HEK293 (cell line): ENCODE data around the gene CASQ2.

ENCODE experiments used
- CTCF ChIA-PET: fragments of 350-600 bp; formaldehyde crosslinking; extraction: SDS; loops from one replicate; lab custom pipeline; 2021; ENCODE audit warnings: antibody characterized with exemption; lab: Yijun Ruan, JAX
- POLR2A ChIA-PET: fragments of 300-600 bp; formaldehyde crosslinking; extraction: SDS; loops from one replicate; lab custom pipeline; 2020; ENCODE audit warnings: antibody characterized with exemption, inconsistent platforms; lab: Yijun Ruan, JAX
- H3K27ac ChIP-seq: fragments of 200-500 bp; sonication (Bioruptor generic); 2 replicates; pipeline ENCODE4 v1.5.1; 2014; ENCODE audit warnings: low read depth, low read length, control low read depth, inconsistent platforms; ENCODE audit errors: extremely low read depth
- H3K36me3 ChIP-seq, 2 experiments: fragments of 200-500 bp in 1 of 2; sonication (Bioruptor generic) in 1 of 2; 1 replicate in 1 of 2; 2 replicates in 1 of 2; pipeline ENCODE4 v1.5.1; 2014 to 2017; ENCODE audit warnings: inconsistent platforms in 2 of 2, low read length in 2 of 2; ENCODE audit not compliant: control insufficient read depth in 2 of 2, insufficient read depth in 1 of 2
- H3K4me1 ChIP-seq: fragments of 200-500 bp; sonication (Bioruptor generic); 2 replicates; pipeline ENCODE4 v1.5.1; 2014; ENCODE audit warnings: mild to moderate bottlenecking, low read length, inconsistent platforms; ENCODE audit not compliant: control insufficient read depth, insufficient read depth
- H3K4me3 ChIP-seq: 2 replicates; pipeline ENCODE4 v1.5.1; 2011; ENCODE audit warnings: low read depth, mild to moderate bottlenecking, control low read depth, low read length, moderate library complexity
- H3K9me3 ChIP-seq: fragments of 200-500 bp; sonication (Bioruptor generic); 2 replicates; pipeline ENCODE4 v1.5.1; 2014; ENCODE audit warnings: low read depth, low read length, inconsistent platforms; ENCODE audit not compliant: control insufficient read depth, insufficient read depth
- GLI2 ChIP-seq: fragments of 450-650 bp; formaldehyde crosslinking; IDR thresholded peaks from 2 replicates; pipeline ENCODE4; 2017; ENCODE audit warnings: missing biosample characterization, missing genetic modification characterization, low read depth, borderline replicate concordance
- SP2 ChIP-seq: fragments of 450-650 bp; formaldehyde crosslinking; IDR thresholded peaks from 2 replicates; pipeline ENCODE4 v1.5.1; 2016; ENCODE audit warnings: missing biosample characterization, missing genetic modification characterization
- TRIM28 ChIP-seq: IDR thresholded peaks from 2 replicates; pipeline ENCODE4 v1.6.1; 2011; ENCODE audit warnings: low read length, control low read depth, borderline replicate concordance
- WT1 ChIP-seq: fragments of 450-650 bp; formaldehyde crosslinking; IDR thresholded peaks from 2 replicates; pipeline ENCODE4 v1.5.1; 2016; ENCODE audit warnings: missing biosample characterization, missing genetic modification characterization
- ZBTB48 ChIP-seq: fragments of 450-650 bp; formaldehyde crosslinking; IDR thresholded peaks from 2 replicates; pipeline ENCODE4 v1.5.1; 2016; ENCODE audit warnings: missing biosample characterization, missing genetic modification characterization
- ZEB2 ChIP-seq: fragments of 450-650 bp; formaldehyde crosslinking; IDR thresholded peaks from 2 replicates; pipeline ENCODE4 v1.5.1; 2016; ENCODE audit warnings: missing biosample characterization, missing genetic modification characterization
- ZFP37 ChIP-seq: fragments of 450-650 bp; formaldehyde crosslinking; IDR thresholded peaks from 2 replicates; pipeline ENCODE4 v1.5.1; 2016; ENCODE audit warnings: missing biosample characterization, missing genetic modification characterization
- ZNF121 ChIP-seq: fragments of 450-650 bp; formaldehyde crosslinking; IDR thresholded peaks from 2 replicates; pipeline ENCODE4 v1.5.1; 2016; ENCODE audit warnings: missing biosample characterization, missing genetic modification characterization
- ZNF169 ChIP-seq: fragments of 450-650 bp; formaldehyde crosslinking; IDR thresholded peaks from 2 replicates; pipeline ENCODE4 v1.5.1; 2016; ENCODE audit warnings: missing biosample characterization, missing genetic modification characterization
- ZNF214 ChIP-seq: fragments of 450-650 bp; formaldehyde crosslinking; IDR thresholded peaks from 2 replicates; pipeline ENCODE4 v1.5.1; 2017; ENCODE audit warnings: missing biosample characterization, mild to moderate bottlenecking, missing genetic modification characterization, borderline replicate concordance
- ZNF266 ChIP-seq: fragments of 450-650 bp; formaldehyde crosslinking; IDR thresholded peaks from 2 replicates; pipeline ENCODE4 v1.5.1; 2016; ENCODE audit warnings: missing biosample characterization, missing genetic modification characterization, low read depth
- ZNF292 ChIP-seq: fragments of 450-650 bp; formaldehyde crosslinking; IDR thresholded peaks from 2 replicates; pipeline ENCODE4 v1.5.1; 2016; ENCODE audit warnings: low read depth, missing biosample characterization, missing genetic modification characterization, borderline replicate concordance
- ZNF324 ChIP-seq: fragments of 450-650 bp; formaldehyde crosslinking; IDR thresholded peaks from 2 replicates; pipeline ENCODE4 v1.5.1; 2016; ENCODE audit warnings: missing biosample characterization, missing genetic modification characterization
- ZNF416 ChIP-seq: fragments of 450-650 bp; formaldehyde crosslinking; IDR thresholded peaks from 2 replicates; pipeline ENCODE4 v1.5.1; 2016; ENCODE audit warnings: missing biosample characterization, missing genetic modification characterization
- ZNF624 ChIP-seq: fragments of 450-650 bp; formaldehyde crosslinking; IDR thresholded peaks from 2 replicates; pipeline ENCODE4 v1.5.1; 2017; ENCODE audit warnings: missing biosample characterization, missing genetic modification characterization
- ZNF654 ChIP-seq: fragments of 450-650 bp; formaldehyde crosslinking; IDR thresholded peaks from 2 replicates; pipeline ENCODE4 v1.5.1; 2016; ENCODE audit warnings: low read depth, missing biosample characterization, missing genetic modification characterization
- ZNF776 ChIP-seq: fragments of 450-650 bp; formaldehyde crosslinking; IDR thresholded peaks from 2 replicates; pipeline ENCODE4 v1.5.0; 2017; ENCODE audit warnings: missing biosample characterization, missing genetic modification characterization, borderline replicate concordance
- ZNF830 ChIP-seq: fragments of 450-650 bp; IDR thresholded peaks from 2 replicates; pipeline ENCODE4 v1.5.0; 2018; ENCODE audit warnings: missing biosample characterization, missing genetic modification characterization, low read depth, mild to moderate bottlenecking, moderate library complexity
- ZNF843 ChIP-seq: fragments of 450-650 bp; formaldehyde crosslinking; IDR thresholded peaks from 2 replicates; pipeline ENCODE4 v1.5.1; 2016; ENCODE audit warnings: missing biosample characterization, missing genetic modification characterization
- TF ChIP-seq, protein P1 (sequence below): fragments of 450-650 bp; formaldehyde crosslinking; IDR thresholded peaks from 2 replicates; pipeline ENCODE4 v1.5.1; 2016; ENCODE audit warnings: missing biosample characterization, missing genetic modification characterization
- TF ChIP-seq, protein P2 (sequence below): fragments of 450-650 bp; formaldehyde crosslinking; IDR thresholded peaks from 2 replicates; pipeline ENCODE4 v1.5.1; 2017; ENCODE audit warnings: missing biosample characterization, missing genetic modification characterization
- TF ChIP-seq, protein P3 (sequence below): fragments of 450-650 bp; formaldehyde crosslinking; IDR thresholded peaks from 2 replicates; pipeline ENCODE4 v1.5.1; 2016; ENCODE audit warnings: missing biosample characterization, missing genetic modification characterization
- TF ChIP-seq, protein P4 (sequence below): fragments of 450-650 bp; formaldehyde crosslinking; IDR thresholded peaks from 2 replicates; pipeline ENCODE4; 2016; ENCODE audit warnings: missing biosample characterization, missing genetic modification characterization
- TF ChIP-seq, protein P5 (sequence below): fragments of 450-650 bp; formaldehyde crosslinking; IDR thresholded peaks from 2 replicates; pipeline ENCODE4 v1.5.1; 2016; ENCODE audit warnings: missing biosample characterization, missing genetic modification characterization

CASQ2 gene

DNA sequence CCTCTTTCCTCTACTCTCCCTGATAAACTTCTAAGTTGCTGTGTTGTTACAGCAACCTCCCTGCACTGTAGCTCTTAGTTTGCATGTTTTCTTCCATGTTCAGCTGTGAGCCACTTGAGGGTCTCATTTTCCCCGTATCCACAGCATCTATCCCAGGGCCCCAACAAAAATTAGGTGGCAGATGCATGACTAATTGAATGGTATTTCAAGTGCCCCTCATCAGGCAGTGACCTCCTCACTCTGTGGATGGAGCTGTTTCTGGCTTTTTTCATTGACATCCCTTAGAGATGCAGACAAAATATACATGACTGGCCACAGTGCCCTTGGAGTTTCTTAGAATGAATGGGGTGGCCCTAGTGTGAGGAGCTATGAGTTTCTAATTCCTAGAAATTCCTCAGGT, 3.4 kb downstream of the CASQ2 start:
- POLR2A ChIA-PET: no interaction called here
- Histone ChIP-seq H3K4me1 (no peaks in the 10 kb centered on the region), H3K9me3 (no peaks in the 10 kb centered on the region), H3K36me3 (no peaks in the 10 kb centered on the region), H3K27ac (no peak overlapping the region), H3K4me3 (no peak overlapping the region)
- CTCF ChIA-PET: interaction anchor here (0.6 to 3.5 kb wide), 24 partner anchors 9 to 580 kb away, joined by 3 to 59 read pairs (median 4); no protein-coding TSS in a partner anchor
- TF ChIP-seq ZNF324: no peak
- TF ChIP-seq ZEB2 (tag by site-specific recombination): no peak
- TF ChIP-seq ZNF121 (tag by site-specific recombination): no peak
- TF ChIP-seq, protein P1, sequence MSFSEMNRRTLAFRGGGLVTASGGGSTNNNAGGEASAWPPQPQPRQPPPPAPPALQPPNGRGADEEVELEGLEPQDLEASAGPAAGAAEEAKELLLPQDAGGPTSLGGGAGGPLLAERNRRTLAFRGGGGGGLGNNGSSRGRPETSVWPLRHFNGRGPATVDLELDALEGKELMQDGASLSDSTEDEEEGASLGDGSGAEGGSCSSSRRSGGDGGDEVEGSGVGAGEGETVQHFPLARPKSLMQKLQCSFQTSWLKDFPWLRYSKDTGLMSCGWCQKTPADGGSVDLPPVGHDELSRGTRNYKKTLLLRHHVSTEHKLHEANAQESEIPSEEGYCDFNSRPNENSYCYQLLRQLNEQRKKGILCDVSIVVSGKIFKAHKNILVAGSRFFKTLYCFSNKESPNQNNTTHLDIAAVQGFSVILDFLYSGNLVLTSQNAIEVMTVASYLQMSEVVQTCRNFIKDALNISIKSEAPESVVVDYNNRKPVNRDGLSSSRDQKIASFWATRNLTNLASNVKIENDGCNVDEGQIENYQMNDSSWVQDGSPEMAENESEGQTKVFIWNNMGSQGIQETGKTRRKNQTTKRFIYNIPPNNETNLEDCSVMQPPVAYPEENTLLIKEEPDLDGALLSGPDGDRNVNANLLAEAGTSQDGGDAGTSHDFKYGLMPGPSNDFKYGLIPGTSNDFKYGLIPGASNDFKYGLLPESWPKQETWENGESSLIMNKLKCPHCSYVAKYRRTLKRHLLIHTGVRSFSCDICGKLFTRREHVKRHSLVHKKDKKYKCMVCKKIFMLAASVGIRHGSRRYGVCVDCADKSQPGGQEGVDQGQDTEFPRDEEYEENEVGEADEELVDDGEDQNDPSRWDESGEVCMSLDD (tag by site-specific recombination): no peak
- TF ChIP-seq ZNF830 (tag by site-specific recombination): no peak
- no peak for TF ChIP-seq ZNF169

DNA sequence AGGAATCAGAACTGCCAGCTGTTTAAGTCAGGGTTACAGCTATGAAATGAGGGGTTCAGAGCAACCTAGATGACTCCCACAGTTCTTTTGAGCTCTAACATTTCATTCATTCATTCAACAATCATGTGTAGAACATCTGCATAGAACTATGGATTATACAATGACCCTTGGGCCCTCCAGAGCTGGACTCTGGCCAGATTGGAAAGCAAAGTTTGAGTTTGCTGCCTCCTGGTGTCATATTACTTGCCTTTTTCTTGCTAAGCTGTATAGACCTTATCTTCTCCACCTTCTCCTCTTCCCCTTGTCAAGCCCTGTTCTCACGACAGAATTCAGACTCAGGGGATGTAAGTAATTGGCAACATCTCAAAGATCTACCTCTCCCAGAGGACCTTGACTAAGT, 4.0 kb downstream of the CASQ2 start:
- POLR2A ChIA-PET: no interaction called here

DNA sequence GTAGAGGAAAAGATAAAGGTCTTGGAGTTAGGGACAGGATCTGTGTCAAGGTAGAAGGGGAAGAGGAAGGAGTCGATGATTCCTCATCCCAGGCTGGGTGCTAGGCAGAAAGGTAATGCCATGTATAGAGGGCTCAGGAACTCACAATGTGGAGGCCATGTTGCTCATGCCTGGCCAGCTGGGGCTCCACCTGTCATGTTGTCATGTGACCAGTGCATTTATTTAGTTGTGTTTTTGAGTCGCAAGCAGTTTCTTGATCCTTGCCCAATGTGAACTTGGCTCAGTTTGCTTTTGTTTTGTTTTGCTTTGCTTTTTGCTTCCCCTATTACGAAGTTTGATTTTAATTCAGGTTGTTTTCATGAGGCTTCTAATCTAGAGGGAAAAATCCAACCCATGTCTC, 5.7 kb downstream of the CASQ2 start:
- TF ChIP-seq ZNF624 (tag by site-specific recombination) (no peak), SP2 (no peak), ZNF292 (tag by site-specific recombination) (no peak), ZNF776 (tag by site-specific recombination) (no peak)
- TF ChIP-seq, protein P2, sequence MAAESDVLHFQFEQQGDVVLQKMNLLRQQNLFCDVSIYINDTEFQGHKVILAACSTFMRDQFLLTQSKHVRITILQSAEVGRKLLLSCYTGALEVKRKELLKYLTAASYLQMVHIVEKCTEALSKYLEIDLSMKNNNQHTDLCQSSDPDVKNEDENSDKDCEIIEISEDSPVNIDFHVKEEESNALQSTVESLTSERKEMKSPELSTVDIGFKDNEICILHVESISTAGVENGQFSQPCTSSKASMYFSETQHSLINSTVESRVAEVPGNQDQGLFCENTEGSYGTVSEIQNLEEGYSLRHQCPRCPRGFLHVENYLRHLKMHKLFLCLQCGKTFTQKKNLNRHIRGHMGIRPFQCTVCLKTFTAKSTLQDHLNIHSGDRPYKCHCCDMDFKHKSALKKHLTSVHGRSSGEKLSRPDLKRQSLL (tag by site-specific recombination): no peak
- TF ChIP-seq, protein P3, sequence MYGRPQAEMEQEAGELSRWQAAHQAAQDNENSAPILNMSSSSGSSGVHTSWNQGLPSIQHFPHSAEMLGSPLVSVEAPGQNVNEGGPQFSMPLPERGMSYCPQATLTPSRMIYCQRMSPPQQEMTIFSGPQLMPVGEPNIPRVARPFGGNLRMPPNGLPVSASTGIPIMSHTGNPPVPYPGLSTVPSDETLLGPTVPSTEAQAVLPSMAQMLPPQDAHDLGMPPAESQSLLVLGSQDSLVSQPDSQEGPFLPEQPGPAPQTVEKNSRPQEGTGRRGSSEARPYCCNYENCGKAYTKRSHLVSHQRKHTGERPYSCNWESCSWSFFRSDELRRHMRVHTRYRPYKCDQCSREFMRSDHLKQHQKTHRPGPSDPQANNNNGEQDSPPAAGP (tag by site-specific recombination): no peak
- TF ChIP-seq, protein P4, sequence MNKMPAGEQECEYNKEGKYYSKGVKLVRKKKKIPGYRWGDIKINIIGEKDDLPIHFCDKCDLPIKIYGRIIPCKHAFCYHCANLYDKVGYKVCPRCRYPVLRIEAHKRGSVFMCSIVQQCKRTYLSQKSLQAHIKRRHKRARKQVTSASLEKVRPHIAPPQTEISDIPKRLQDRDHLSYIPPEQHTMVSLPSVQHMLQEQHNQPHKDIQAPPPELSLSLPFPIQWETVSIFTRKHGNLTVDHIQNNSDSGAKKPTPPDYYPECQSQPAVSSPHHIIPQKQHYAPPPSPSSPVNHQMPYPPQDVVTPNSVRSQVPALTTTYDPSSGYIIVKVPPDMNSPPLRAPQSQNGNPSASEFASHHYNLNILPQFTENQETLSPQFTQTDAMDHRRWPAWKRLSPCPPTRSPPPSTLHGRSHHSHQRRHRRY: no peak
- ChIA-PET CTCF (interaction anchor here (0.9 to 2.7 kb wide), 7 partner anchors 9 to 154 kb away, joined by 3 to 14 read pairs (median 6); no protein-coding TSS in a partner anchor), POLR2A (no interaction called here)
- H3K4me1 ChIP-seq: no peaks in the 10 kb centered on the region
- no peaks in the 10 kb centered on the region for H3K36me3 ChIP-seq
- H3K27ac ChIP-seq: no peak overlapping the region
- H3K9me3 ChIP-seq: no peaks in the 10 kb centered on the region
- H3K4me3 ChIP-seq: no peak overlapping the region

More for the DNA sequence above, 4.0 kb downstream of the CASQ2 start:
- no peak for TF ChIP-seq ZBTB48 (tag by site-specific recombination)
- no peak for TF ChIP-seq ZFP37 (tag by site-specific recombination)
- TF ChIP-seq ZNF214: no peak
- 0 out of 2 replicates have a peak, but pooled peaks have one; percentile 15 for TF ChIP-seq TRIM28
- no peak for TF ChIP-seq ZNF416 (tag by site-specific recombination)
- TF ChIP-seq ZNF266: no peak
- TF ChIP-seq ZNF292 (tag by site-specific recombination): no peak
- TF ChIP-seq GLI2 (tag by site-specific recombination): no peak
- TF ChIP-seq, protein P5, sequence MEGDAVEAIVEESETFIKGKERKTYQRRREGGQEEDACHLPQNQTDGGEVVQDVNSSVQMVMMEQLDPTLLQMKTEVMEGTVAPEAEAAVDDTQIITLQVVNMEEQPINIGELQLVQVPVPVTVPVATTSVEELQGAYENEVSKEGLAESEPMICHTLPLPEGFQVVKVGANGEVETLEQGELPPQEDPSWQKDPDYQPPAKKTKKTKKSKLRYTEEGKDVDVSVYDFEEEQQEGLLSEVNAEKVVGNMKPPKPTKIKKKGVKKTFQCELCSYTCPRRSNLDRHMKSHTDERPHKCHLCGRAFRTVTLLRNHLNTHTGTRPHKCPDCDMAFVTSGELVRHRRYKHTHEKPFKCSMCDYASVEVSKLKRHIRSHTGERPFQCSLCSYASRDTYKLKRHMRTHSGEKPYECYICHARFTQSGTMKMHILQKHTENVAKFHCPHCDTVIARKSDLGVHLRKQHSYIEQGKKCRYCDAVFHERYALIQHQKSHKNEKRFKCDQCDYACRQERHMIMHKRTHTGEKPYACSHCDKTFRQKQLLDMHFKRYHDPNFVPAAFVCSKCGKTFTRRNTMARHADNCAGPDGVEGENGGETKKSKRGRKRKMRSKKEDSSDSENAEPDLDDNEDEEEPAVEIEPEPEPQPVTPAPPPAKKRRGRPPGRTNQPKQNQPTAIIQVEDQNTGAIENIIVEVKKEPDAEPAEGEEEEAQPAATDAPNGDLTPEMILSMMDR (tag by site-specific recombination): 0 out of 2 replicates have a peak, but pooled peaks have one; percentile 30
- TF ChIP-seq WT1 (tag by site-specific recombination): no peak
- peak; percentile 43 for TF ChIP-seq ZNF654 (tag by site-specific recombination)
- TF ChIP-seq ZNF843 (tag by site-specific recombination): no peak
- no peaks in the 10 kb centered on the region for H3K36me3 ChIP-seq
- CTCF ChIA-PET: interaction anchor here (0.6 to 3.5 kb wide), 24 partner anchors 9 to 547 kb away, joined by 3 to 59 read pairs (median 3); no protein-coding TSS in a partner anchor
- no peaks in the 10 kb centered on the region for H3K9me3 ChIP-seq
- H3K4me1 ChIP-seq: no peaks in the 10 kb centered on the region
- H3K27ac ChIP-seq: no peak overlapping the region
- no peak overlapping the region for H3K4me3 ChIP-seq
